IPS-18c (cell line): ENCODE data around the gene SPATA20.

Source experiments
- H3K4me3 ChIP-seq: 2 replicates; pipeline ENCODE4 v1.7.0; 2013; ENCODE audit warnings: low read depth, mild to moderate bottlenecking, low read length, moderate library complexity; ENCODE audit not compliant: insufficient read depth
- H3K9me3 ChIP-seq: one replicate; pipeline ENCODE4 v1.6.1; 2013; ENCODE audit warnings: mild to moderate bottlenecking, low read length, moderate library complexity; ENCODE audit not compliant: control insufficient read depth, insufficient read depth

SPATA20 gene

DNA sequence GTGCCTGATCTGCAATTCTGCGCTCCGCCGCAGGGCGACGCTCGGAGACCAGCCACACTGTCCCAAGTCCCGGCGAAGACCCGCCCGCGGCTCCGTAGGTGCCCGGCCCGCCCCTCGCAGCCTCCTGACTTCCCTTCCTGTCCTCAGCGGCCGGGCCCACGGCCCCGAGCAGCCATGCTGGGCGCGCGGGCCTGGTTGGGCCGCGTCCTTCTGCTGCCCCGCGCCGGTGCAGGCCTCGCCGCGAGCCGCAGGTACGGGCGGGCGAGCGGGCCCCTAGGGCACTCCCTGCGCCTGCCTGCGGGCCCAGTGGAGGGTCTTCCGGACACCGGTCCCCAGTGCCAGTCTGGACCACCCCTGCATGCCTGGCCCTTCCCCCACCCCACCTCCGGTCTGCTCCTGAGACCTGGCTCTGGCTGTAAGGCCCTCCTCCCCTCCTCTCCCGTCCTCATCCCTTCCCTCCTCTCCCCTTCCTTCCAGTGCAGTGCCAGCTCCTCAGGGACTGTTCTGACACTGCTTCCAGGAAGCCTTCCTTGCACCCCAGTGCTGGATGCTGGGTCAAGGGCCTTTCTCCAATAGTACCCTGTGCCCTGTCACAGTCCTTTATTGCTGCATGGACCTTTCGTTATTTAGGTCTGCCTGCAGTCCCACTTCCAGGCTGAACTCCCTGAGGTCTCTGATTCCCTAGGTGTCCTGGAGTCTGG, at the start of gene SPATA20:
Gene SPATA20, plus strand, starts transcription at position 140 of the 701 bp plus-strand sequence. Its CDS starts 35 bp downstream, at position 175.
- no peaks in the 10 kb centered on the region for H3K9me3 ChIP-seq
- H3K4me3 ChIP-seq: peak within 1 kb of the TSS; percentile 75

DNA sequence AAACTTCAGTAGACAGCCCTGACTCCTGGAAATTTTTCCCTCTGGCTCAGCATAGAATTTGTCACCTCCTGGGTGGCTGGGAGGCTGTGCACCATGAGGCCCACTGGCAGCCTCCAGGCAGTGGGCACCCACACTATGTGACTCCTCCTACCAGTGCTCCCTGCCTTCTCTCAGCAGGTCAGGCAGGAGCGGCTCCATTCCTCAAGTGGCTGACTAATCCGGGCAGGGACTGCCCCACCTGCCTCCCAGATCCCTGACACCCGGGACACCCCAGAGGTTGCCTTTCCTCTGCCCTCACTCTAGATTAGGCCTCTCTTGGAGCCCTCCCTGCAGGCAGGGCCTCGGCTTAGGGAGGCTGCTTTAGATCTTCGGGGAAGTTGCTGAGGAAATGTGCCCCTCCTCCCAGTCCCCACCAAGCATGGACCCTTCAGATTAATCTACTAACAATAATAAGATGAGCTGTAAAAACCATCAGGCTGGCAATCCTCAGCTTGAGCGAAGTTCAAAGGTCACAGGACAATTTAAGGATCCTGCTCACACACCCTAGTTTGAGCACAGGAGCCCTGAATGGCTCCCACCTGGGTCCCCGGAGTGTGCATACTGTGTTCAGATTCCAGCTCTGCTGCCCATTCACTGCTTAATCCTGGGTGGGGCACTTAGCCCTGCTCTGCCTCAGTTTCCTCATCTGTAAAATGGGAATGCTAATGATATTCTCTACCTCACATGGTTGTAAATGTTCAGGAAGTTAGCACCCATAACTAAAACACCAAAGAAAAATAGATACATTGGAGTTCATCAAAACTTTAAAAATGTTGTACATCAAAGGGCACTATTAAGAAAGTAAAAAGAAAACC, 48.7 kb upstream of the SPATA20 start:
- no peaks in the 10 kb centered on the region for H3K9me3 ChIP-seq
- no peak overlapping the region for H3K4me3 ChIP-seq

DNA sequence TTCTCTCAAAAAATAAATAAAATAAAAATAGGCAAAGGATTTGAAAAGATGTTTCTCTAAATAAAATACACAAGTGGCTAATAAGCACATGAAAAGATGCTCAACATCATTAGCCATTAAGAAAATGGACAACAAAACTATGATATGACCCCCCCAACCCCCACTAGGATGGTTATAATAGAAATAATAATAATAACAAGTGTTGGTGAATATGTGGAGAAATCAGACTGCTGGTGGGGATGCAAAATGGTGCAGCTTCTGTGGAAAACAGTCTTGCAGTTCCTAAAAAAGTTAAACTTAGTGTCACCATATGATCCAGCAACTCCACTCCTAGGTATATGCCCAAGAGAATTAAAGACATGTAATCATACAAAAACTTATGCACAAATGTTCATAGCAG, 47.7 kb upstream of the SPATA20 start:
- no peak overlapping the region for H3K4me3 ChIP-seq
- no peaks in the 10 kb centered on the region for H3K9me3 ChIP-seq

DNA sequence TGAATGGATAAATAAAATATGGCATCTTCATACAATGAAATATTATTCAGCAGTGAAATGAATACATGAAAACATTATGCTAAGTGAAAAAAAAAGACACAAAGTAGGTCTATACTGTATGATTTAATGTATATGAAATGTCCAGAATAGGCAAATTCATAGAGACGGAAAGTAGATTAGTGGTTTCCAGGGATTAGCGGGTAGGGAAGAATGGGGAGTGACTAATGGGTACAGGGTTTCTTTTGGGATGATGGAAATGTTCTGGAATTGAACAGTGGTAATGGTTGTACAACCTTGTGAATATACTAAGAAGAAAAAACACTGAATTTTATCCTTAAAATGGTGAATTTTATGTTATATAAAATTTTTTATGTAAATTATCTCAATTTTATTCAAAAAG, 47.3 kb upstream of the SPATA20 start:
- Histone ChIP-seq H3K9me3 (no peaks in the 10 kb centered on the region), H3K4me3 (no peak overlapping the region)

DNA sequence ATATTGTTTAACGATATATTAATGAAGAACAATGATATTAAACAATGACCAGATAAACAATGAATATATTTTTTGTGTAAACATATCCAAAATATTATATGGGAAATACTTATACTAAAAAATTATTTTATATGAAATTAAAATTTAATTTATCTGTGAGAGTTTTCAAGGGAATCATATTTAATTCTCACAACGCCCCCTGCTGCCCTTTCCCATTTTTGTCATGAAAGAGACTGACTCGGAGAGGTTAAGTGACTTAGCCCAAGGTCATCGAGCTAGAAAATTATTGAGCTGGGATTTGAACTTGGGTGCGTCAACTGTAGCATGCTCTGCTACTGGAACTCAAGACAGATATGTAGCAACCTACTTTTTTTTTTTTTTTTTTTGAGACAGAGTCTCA, 45.9 kb upstream of the SPATA20 start:
- Histone ChIP-seq H3K9me3 (no peaks in the 10 kb centered on the region), H3K4me3 (no peak overlapping the region)

DNA sequence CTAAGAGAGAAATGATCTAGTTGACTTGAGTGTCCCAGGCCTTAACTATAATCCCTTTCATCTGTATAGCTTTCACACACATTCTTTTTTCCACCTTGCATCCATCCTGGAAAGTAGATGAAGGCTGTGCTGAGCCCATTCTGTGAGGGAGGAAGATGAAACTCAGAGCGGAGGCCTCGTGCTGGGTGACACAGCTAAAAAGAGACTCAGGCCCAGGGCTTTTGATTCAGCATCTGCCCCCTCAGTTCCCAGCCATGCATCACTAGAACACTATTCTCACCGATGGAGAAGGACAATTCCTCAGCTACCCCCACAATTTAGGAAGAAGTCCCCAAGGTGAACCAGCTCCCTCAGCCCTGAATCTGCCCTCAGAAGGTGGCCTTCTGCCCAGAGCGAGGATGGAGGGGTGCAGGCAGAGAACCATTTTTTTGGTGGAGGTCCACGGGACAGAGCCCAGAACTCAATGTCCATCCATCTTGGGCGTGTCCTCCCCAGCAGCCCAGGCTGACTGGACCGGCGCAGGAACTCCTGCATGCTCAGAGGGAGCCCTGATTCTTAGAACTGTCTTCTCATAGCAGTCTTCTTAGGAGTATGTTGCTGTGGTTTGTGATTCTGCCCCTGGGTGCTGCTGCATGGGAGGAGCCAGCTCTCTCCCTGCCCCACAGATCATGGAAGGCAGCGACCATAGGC, 44.5 kb upstream of the SPATA20 start:
- Histone ChIP-seq H3K4me3 (no peak overlapping the region), H3K9me3 (no peaks in the 10 kb centered on the region)

DNA sequence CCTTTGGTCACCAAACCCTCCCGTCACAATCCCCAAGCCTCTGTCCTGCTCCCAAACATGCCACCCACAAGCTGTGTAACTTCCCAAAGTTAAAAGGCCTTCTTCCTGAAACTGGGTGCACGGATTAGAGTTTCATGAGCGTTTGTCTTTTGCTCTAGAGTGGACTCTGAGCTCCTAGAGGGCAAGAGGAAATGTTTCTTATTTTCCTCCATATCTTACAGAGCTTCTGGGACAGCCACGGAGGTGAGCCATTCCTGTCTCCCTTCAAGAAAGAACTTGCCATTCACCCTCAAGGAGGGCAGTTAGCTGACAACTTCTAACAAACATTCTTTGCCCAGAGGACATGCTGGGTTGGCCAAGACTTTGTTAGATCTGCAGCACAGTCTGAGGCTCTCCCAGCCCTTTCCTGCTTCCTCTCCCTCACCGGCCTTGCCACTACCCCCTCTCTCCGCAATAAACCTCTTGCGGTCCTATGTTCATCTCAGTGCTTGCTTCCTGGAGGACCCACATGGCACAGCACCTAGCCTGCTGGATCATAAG, 41.3 kb upstream of the SPATA20 start:
- no peaks in the 10 kb centered on the region for H3K9me3 ChIP-seq
- H3K4me3 ChIP-seq: no peak overlapping the region

DNA sequence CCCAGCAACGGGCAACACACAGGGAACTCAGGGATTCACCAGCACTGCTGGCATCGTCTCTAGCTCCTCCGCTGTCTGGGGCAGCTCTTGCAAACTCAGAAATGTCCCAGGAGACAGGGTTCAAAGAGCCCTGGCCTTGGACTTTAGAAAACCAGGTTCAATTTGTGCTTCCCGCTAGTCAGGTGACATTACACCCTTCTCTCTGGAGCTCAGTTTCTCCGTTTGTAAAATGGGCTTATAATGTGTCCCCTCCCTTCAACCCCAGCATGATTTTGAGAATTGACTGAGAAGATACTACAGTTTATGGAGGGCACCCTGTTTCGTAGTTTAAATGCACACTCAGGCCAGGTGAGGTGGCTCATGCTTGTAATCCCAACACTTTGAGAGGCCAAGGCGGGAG, 40.7 kb upstream of the SPATA20 start:
- Histone ChIP-seq H3K9me3 (no peaks in the 10 kb centered on the region), H3K4me3 (no peak overlapping the region)

DNA sequence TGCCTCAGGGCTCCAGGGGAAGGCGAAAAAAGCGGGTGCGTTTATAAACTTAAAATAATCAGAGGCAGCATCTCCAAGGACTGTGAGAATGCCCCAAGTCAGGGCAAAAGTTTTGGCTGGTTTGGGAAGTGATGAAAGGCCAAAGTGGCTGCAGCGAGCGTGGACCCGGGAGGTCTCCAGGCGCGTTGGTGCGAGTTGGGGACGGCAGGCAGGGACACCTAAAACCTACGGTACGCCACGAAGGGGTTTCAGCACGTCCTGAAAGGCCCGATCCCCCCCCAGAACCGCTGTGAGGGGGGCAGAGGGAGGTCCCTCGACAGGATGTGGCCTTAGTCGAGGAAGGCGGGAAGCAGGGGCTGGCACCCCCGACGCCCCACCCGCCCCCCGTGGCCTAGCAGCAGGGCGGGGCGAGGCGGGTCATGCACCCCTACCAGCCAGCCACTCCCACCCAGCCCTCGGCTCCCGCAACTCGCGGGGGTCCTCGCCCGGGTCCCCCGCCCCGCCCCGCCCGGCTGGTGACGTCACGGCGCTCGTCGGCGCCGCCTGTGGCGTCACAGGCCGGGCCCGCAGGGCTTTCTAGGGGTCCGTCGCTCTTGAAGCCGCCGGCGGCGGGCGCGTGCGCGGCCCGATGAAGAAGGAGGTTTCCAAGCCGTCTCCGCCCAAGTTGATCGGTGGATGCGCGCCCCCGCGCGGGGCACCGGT, 39.0 kb upstream of the SPATA20 start, which contains the start of gene MYCBPAP:
Gene MYCBPAP, plus strand, starts transcription at position 569 of the 702 bp plus-strand sequence. CDS start 236 bp downstream, outside the sequence.
- Histone ChIP-seq H3K9me3 (no peaks in the 10 kb centered on the region), H3K4me3 (peak within 1 kb of the TSS; percentile 78)

DNA sequence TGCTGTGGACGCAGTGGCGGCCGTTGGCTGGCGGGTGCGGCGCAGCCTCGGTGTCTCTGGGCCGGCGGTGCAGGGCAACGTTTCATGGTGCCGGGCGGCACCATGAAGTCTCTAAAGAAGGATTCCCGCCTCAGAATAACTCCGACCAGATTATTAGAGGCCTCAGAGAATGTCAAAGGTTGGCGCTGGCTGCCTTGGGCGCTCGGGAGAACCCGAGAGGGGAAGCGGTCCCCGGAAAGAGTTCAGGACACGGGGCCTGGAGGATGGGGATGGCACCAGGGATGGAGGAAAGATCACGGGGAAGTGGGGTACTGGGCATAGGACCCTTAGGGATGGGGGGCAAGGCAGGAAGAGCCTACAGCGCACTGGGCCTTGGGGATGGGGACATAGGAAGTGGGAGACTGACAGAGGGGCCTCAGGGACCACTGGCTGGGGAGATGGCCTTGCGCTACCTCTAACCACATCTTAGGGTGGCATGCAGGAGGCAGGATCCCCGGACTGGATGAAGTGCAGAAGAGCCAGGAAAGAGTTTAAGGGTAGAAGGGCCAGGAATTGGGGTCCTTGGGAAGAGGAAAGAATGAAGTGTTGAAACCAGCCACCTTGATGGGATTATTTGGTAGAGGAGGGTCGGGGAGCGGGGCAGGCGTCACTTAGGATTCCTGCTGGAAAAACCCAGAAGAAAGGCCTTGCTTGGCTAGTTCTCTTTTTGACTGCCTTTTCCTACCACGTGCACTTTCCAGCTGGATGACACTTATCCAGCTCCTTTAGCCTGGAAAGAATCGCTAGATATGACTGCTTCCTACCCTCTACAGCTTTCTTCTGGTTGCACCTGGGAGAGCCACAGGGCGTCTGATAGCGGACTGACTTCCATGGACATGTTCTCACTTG, 38.2 kb upstream of the SPATA20 start:
- H3K9me3 ChIP-seq: no peaks in the 10 kb centered on the region

DNA sequence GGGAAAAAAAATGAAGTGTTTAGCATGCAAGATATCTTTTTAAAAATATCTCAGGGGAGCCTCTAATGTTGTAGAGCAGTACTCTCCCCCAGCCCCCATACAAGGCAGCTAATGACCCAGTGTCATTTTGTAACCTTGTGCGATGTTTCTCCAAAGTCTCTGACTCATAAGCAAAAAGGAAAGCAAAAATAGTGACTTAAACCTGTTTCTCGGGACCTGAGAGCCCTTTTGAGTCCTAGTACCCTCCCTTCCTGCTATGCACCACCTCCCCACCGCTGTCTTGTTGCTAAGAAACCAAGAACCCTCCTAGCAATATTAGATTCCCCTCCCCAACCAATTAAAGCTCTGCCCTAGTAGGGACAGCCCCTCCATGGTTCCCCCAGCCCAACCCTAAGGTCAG, 35.9 kb upstream of the SPATA20 start:
- Histone ChIP-seq H3K4me3 (no peak overlapping the region), H3K9me3 (no peaks in the 10 kb centered on the region)

More for the DNA sequence above, 38.2 kb upstream of the SPATA20 start:
- peak overlapping the region; percentile 78 for H3K4me3 ChIP-seq

DNA sequence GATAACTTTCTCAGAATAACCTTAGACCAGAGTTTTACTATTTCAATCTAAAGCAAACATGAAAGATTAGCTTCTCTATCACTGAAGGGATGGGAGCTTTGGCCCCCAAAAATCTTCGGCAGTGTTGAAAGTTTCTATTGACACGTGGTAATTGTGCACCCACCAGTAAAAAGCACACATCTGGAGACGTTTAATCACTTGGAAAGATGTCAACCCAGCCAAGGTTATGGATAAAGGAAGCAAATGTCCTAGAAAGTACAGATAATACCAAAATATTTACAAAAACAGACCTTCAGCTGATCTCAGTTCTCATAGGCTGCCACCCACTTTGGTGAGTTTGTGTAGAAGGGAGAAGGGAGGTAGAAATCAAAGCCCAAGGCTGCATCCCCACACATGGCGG, 33.5 kb upstream of the SPATA20 start:
- Histone ChIP-seq H3K9me3 (no peaks in the 10 kb centered on the region), H3K4me3 (no peak overlapping the region)

DNA sequence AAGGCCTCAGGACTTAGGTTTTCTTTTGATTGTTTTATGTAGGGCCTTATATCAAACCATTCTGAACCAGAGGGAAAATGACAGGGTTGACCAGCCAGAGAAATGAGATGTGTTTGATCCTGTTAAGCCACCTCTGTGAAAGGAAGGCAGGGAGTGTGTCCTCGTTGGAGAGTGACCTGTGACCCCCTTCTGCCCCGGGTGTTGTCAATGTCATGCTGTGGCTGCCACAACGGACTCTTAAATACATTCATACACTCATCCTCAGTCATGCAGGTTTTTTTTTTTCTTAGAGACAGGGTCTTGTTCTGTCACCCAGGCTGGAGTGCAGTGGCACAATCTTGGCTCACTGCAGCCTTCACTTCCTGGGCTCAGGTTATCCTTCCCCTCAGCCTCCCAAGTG, 32.6 kb upstream of the SPATA20 start:
- Histone ChIP-seq H3K4me3 (no peak overlapping the region), H3K9me3 (no peaks in the 10 kb centered on the region)

DNA sequence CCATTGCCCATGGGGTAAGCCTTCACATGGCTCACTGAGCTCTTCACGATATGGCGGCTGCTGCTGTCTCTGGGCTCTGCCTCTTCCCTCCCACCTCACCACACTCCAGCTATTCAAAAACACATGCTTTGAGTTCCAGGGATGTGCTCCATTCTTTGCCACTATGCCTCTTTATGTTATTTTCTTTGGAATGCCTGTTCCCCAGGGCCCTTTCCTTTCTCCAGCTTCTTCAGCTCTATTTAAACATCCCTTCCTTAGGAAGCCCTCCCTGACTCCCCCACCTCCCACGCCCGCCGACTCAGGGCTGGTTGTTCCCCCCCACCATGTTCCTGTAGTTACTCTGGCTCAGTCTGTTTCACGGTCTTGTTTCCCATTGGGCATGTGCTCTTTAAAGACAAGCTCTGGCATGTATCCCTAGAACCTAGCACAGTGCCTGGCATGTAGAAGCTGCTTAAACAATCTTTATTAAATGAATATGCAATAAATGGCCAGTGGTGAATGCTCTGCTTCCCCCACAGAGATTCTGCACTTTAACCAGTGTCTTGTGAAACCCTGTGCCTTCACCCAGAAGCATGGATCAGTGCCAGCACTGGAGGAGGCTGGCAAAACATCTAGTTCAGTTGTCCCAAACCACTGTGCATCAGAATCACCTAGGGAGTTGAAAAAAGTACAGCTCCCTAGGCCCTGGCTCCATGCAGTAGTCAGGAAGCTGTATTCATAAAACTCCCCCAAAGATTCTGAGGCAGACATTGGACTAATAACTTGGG, 31.9 kb upstream of the SPATA20 start:
- no peak overlapping the region for H3K4me3 ChIP-seq
- H3K9me3 ChIP-seq: no peaks in the 10 kb centered on the region

DNA sequence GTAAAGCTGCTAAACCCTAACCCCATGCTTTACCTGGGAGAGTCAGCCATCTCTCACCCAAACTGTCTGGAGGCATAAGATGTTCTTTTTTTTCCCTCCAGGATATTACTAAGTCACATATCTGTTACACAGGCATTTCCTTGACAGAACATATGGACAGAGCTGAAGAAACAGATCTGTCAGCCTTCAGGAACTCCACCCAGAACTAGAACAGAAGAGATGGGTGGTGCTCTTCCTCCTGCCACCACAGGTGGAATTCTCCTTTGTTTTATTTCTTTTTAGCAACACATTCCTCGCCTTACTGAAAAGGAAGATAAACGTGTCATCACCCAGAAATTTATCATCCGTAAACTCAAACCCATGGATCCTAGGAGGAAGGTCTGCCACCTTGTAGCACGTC, 30.0 kb upstream of the SPATA20 start:
- Histone ChIP-seq H3K9me3 (no peaks in the 10 kb centered on the region), H3K4me3 (no peak overlapping the region)
